Naive thymus-derived CD4-positive, alpha-beta T cell (primary cell): ENCODE results near the gene PSTPIP2. TPM values are rescaled to one million over a fixed set of nuclear protein-coding genes. Genes with fewer than 3 reads are reported as not detected.

Experiments
- ATAC-seq: fragments of 150-1000 bp; cut with Tn5 transposase; 2 replicates; pipeline ENCODE4 v1.10.0; 2021; ENCODE audit warnings: mild to moderate bottlenecking, moderate library complexity
- CTCF ChIA-PET: fragments of 350-600 bp; sonication (Branson Sonifier 250); formaldehyde crosslinking; loops from one replicate; lab custom pipeline; 2021; ENCODE audit warnings: antibody characterized with exemption; lab: Charles Lee
- POLR2A ChIA-PET: fragments of 350-600 bp; sonication (Branson Sonifier 250); formaldehyde crosslinking; loops from one replicate; lab custom pipeline; 2021; ENCODE audit warnings: antibody characterized with exemption, inconsistent platforms; lab: Charles Lee
- DNase-seq, 9 donors: peaks; one replicate each; pipeline versions ENCODE4 v3.0.0 to v3.0.0-alpha.2; 2020 to 2022; ENCODE audit warnings: mixed read lengths in 1 of 9
- H3K27ac ChIP-seq: one replicate; pipeline ENCODE4 v1.7.0; 2013; ENCODE audit warnings: mild to moderate bottlenecking, low read depth, low read length, moderate library complexity
- H3K27me3 ChIP-seq, 2 donors: one replicate each; pipeline ENCODE4 v1.7.0; 2013; ENCODE audit warnings: low read length in 2 of 2, mild to moderate bottlenecking in 2 of 2, moderate library complexity in 2 of 2; ENCODE audit not compliant: control insufficient read depth in 2 of 2, insufficient read depth in 2 of 2
- H3K36me3 ChIP-seq, 3 experiments: 1 replicate in 2 of 3; 2 replicates in 1 of 3; pipeline ENCODE4 v1.7.0; 2013; ENCODE audit warnings: low read length in 3 of 3, mild to moderate bottlenecking in 3 of 3, moderate library complexity in 1 of 3; ENCODE audit not compliant: insufficient read depth in 3 of 3, control insufficient read depth in 2 of 3
- H3K4me1 ChIP-seq, 2 donors: one replicate each; pipeline ENCODE4 v1.7.0; 2013; ENCODE audit warnings: low read length in 2 of 2, mild to moderate bottlenecking in 2 of 2, moderate library complexity in 1 of 2; ENCODE audit not compliant: control insufficient read depth in 2 of 2, insufficient read depth in 2 of 2
- H3K4me3 ChIP-seq: 2 replicates; pipeline ENCODE4 v1.7.0; 2013; ENCODE audit warnings: mild to moderate bottlenecking, low read length
- H3K9me3 ChIP-seq, 3 experiments: 1 replicate in 2 of 3; 2 replicates in 1 of 3; pipeline ENCODE4 v1.7.0; 2013; ENCODE audit warnings: low read length in 3 of 3; ENCODE audit not compliant: control insufficient read depth in 2 of 3
- H3K27ac Mint-ChIP-seq, 9 donors: one replicate each; pipeline ENCODE4 v1.8.0; 2020 to 2022; ENCODE audit warnings: mixed read lengths in 9 of 9, mild to moderate bottlenecking in 8 of 9, moderate library complexity in 5 of 9, inconsistent platforms in 2 of 9
- H3K27me3 Mint-ChIP-seq, 5 donors: one replicate each; pipeline ENCODE4 v1.8.0; 2021 to 2022; ENCODE audit warnings: mixed read lengths in 5 of 5, mild to moderate bottlenecking in 1 of 5
- H3K36me3 Mint-ChIP-seq, 5 donors: one replicate each; pipeline ENCODE4 v1.8.0; 2020 to 2022; ENCODE audit warnings: mixed read lengths in 5 of 5, mild to moderate bottlenecking in 3 of 5, inconsistent platforms in 1 of 5
- H3K4me1 Mint-ChIP-seq, 7 donors: one replicate each; pipeline ENCODE4 v1.8.0; 2020 to 2022; ENCODE audit warnings: mixed read lengths in 7 of 7, mild to moderate bottlenecking in 3 of 7, inconsistent platforms in 1 of 7
- H3K4me3 Mint-ChIP-seq, 10 donors: one replicate each; pipeline ENCODE4 v1.8.0; 2020 to 2022; ENCODE audit warnings: mild to moderate bottlenecking in 10 of 10, mixed read lengths in 10 of 10, moderate library complexity in 6 of 10, inconsistent platforms in 2 of 10
- H3K9me3 Mint-ChIP-seq, 11 donors: one replicate each; pipeline ENCODE4 v1.8.0; 2020 to 2022; ENCODE audit warnings: mixed read lengths in 11 of 11, mild to moderate bottlenecking in 4 of 11, inconsistent platforms in 1 of 11, moderate library complexity in 1 of 11
- intact Hi-C, 2 donors: fragments of 100-400 bp; cut with micrococcal nuclease; formaldehyde crosslinking; loops; one replicate each; pipeline ENCODE4 v1.15.1; 2023
- polyA plus RNA-seq, 2 donors: library from polyadenylated mRNA; unstranded; fragments of 300-500 nt; fragmentation: Illumina TruSeq; gene quantifications; one replicate each; pipeline ENCODE4 v1.2.3, GENCODE V29; 2021
- total RNA-seq, 6 experiments: library from RNA in 5 of 6; stranded (reverse) in 5 of 6; gene quantifications; 1 replicate in 5 of 6; 2 replicates in 1 of 6; pipeline ENCODE4 v1.2.3 and lab custom pipeline; 2021 to 2026

PSTPIP2 gene, protein sequence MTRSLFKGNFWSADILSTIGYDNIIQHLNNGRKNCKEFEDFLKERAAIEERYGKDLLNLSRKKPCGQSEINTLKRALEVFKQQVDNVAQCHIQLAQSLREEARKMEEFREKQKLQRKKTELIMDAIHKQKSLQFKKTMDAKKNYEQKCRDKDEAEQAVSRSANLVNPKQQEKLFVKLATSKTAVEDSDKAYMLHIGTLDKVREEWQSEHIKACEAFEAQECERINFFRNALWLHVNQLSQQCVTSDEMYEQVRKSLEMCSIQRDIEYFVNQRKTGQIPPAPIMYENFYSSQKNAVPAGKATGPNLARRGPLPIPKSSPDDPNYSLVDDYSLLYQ
- 10 to 100 TPM; 11.1 to 24.6 (median 15.2) TPM for total RNA-seq
- polyA plus RNA-seq: 10 to 100 TPM; 13.5 to 15.9 TPM
- 25.4 reads per million, percentile 56 among the genes with 10 or more reads in this experiment for total RNA-seq (lab: John Stamatoyannopoulos, UW)

DNA sequence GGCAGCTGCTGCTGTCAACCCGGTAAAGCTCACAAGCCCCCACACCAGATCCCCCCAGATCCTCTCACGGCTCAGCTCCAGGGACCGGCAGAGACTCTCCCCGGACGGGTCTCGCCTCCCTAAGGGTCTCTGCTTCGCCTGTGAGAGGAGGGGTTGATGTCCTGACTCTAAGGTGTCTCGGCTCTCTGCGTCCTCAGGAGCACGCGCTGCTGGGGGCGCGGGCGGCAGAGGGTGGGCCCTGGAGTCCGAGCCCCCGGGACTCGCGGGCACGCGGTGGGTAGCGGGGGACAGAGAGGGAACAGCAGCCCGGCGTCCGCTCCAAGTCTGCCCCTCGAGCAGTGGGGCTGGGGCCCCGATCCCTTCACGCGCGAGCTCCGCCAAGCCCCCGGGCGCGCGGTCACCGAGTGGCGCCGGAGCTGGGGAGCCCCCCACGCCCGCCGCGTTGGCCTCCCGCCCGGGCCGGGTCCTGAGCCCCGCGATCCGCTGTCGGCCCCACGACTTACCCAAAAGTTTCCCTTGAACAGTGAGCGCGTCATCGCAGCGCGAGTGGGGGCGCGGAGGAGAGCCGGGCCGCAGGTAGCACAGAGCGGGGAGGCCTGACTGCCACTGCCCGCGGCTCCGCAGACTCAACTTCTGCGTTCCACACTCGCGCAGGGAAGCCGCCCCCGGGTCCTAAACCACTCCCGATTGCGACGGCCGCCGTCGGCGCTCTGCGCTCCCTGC lies at the start of gene PSTPIP2:
TSS of gene PSTPIP2 (minus strand) at position 608 of the 723 bp plus-strand sequence. CDS start at position 536, 72 bp downstream.
- Mint-ChIP-seq H3K27ac (peak within 1 kb of the TSS; percentile 42 to 88 (median 75)), H3K27me3 (no peaks in the 10 kb centered on the region), H3K4me3 (peak within 1 kb of the TSS; percentile 71 to 90 (median 86)), H3K4me1 (peaks cover 23 to 48% (median 40%) of the 10 kb centered on the region in 7 donors), H3K9me3 (peaks cover 0 to 4% (median 0%) of the 10 kb centered on the region in 11 donors), H3K36me3 (peaks cover 0 to 4% (median 3%) of the 10 kb centered on the region in 5 donors)
- Histone ChIP-seq H3K4me1 (peaks cover 13 to 25% of the 10 kb centered on the region in 2 donors), H3K36me3 (peaks cover 0 to 4% (median 0%) of the 10 kb centered on the region in 3 experiments), H3K9me3 (no peaks in the 10 kb centered on the region), H3K4me3 (peak within 1 kb of the TSS; percentile 69), H3K27ac (peak within 1 kb of the TSS; percentile 73), H3K27me3 (no peaks in the 10 kb centered on the region)
- POLR2A ChIA-PET: interaction anchor here (0.7 to 2.5 kb wide), 5 partner anchors 16 to 406 kb away, joined by 3 to 13 read pairs (median 4); no protein-coding TSS in a partner anchor
- intact Hi-C loops: loop anchor here (1.0 to 2.0 kb wide), 3 partner anchors 33 to 191 kb away; partner anchors contain the start of gene HAUS1 (in 1 of the 2)
- CTCF ChIA-PET: interaction anchor here (0.8 to 2.7 kb wide), 8 partner anchors 8 to 413 kb away, joined by 3 to 17 read pairs (median 5); no protein-coding TSS in a partner anchor
- DNase-seq (peak; percentile 36 to 67 (median 64)), ATAC-seq (peak; percentile 86)

DNA sequence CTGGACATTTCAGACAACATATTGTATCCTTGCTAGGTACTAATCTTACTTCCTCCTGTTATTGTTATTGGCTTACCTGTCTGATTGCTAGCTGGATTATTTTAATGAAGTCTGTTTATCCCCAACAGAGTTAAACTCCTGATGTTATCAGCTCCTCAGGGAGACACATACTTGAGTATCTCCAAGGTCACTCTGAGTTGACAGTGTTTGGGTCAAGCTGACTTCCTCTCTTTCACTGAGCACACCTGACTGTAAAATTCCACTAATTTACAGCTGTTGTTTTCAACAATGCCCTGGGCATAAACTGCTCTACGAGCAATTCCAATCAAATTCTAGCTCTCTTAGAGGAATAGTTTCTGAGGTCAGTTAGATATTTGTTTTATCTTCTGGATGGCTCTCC lies 41.7 kb upstream of the PSTPIP2 start:
- no peak overlapping the region for H3K27ac Mint-ChIP-seq
- H3K36me3 Mint-ChIP-seq: peaks cover 6 to 42% (median 20%) of the 10 kb centered on the region in 5 donors
- H3K36me3 ChIP-seq: peaks cover 0 to 9% (median 0%) of the 10 kb centered on the region in 3 experiments
- no peak overlapping the region for H3K27ac ChIP-seq
- no peaks in the 10 kb centered on the region for H3K4me1 ChIP-seq
- intact Hi-C loops: no loop called here
- CTCF ChIA-PET: no interaction called here
- no peak overlapping the region for H3K4me3 ChIP-seq
- H3K4me1 Mint-ChIP-seq: peaks cover 0 to 21% (median 7%) of the 10 kb centered on the region in 7 donors
- H3K9me3 ChIP-seq: no peaks in the 10 kb centered on the region
- no peak for ATAC-seq
- no peak overlapping the region for H3K4me3 Mint-ChIP-seq
- H3K27me3 ChIP-seq: no peaks in the 10 kb centered on the region
- DNase-seq: no peak
- H3K27me3 Mint-ChIP-seq: no peaks in the 10 kb centered on the region
- POLR2A ChIA-PET: interaction anchor here (1.1 kb wide), 1 partner anchor 10 kb away, joined by 5 read pairs; no protein-coding TSS in a partner anchor
- H3K9me3 Mint-ChIP-seq: no peaks in the 10 kb centered on the region

DNA sequence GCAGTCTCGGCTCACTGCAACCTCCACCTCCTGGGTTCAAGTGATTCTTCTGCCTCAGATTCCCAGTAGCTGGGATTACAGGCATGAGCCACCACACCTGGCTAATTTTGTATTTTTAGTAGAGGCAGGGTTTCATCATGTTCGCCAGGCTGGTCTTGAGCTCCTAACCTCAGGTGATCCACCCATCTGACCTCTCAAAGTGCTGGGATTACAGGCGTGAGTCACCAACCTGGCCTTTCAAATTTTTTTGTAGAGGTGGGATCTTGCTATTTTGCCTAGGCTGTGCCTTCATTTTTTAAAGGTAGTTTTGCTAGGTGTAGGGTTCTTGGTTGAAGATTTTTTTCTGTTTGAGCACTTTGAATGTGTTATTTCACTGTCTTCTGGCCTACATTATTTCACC lies 38.3 kb upstream of the PSTPIP2 start:
- ChIA-PET CTCF (no interaction called here), POLR2A (interaction anchor here (1.0 kb wide), 1 partner anchor 13 kb away, joined by 3 read pairs; no protein-coding TSS in a partner anchor)
- Histone ChIP-seq H3K27me3 (no peaks in the 10 kb centered on the region), H3K9me3 (no peaks in the 10 kb centered on the region), H3K4me3 (no peak overlapping the region), H3K36me3 (peaks cover 0 to 9% (median 0%) of the 10 kb centered on the region in 3 experiments), H3K4me1 (no peaks in the 10 kb centered on the region), H3K27ac (no peak overlapping the region)
- intact Hi-C loops: no loop called here
- H3K9me3 Mint-ChIP-seq: no peaks in the 10 kb centered on the region
- no peak for DNase-seq
- H3K27me3 Mint-ChIP-seq: no peaks in the 10 kb centered on the region
- peak overlapping the region in 1 of 9 donors; percentile 32 for H3K27ac Mint-ChIP-seq
- H3K4me3 Mint-ChIP-seq: no peak overlapping the region
- ATAC-seq: no peak
- peaks cover 10 to 30% (median 17%) of the 10 kb centered on the region in 7 donors for H3K4me1 Mint-ChIP-seq
- peaks cover 6 to 30% (median 14%) of the 10 kb centered on the region in 5 donors for H3K36me3 Mint-ChIP-seq

DNA sequence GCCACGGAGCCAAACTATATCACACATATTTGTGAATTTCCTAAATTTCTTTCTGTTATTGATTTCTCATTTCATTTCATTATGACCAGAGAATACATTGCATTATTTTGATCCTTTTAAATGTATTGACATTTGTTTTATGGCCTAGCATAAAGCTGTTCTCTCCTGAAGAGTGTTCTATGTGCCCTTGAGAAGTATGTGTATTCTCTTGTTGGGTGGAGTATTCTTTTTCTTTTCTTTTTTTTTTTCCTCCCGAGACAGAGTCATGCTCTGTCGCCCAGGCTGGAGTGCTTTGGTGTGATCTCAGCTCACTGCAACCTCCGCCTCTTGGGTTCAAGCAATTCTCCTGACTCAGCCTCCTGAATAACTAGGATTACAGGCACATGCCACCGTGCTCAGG lies 37.3 kb upstream of the PSTPIP2 start:
- POLR2A ChIA-PET: no interaction called here
- peaks cover 6 to 24% (median 12%) of the 10 kb centered on the region in 5 donors for H3K36me3 Mint-ChIP-seq
- Histone ChIP-seq H3K27me3 (no peaks in the 10 kb centered on the region), H3K9me3 (no peaks in the 10 kb centered on the region), H3K4me1 (peaks cover 5% of the 10 kb centered on the region in 2 donors), H3K27ac (no peak overlapping the region), H3K36me3 (peaks cover 0 to 5% (median 0%) of the 10 kb centered on the region in 3 experiments), H3K4me3 (no peak overlapping the region)
- CTCF ChIA-PET: no interaction called here
- no peaks in the 10 kb centered on the region for H3K9me3 Mint-ChIP-seq
- intact Hi-C loops: loop anchor here in 1 of 2 donors (5.0 kb wide), 1 partner anchor 103 kb away; no protein-coding TSS in a partner anchor
- no peaks in the 10 kb centered on the region for H3K27me3 Mint-ChIP-seq
- H3K4me1 Mint-ChIP-seq: peaks cover 15 to 37% (median 24%) of the 10 kb centered on the region in 7 donors
- ATAC-seq: no peak
- DNase-seq: no peak
- H3K4me3 Mint-ChIP-seq: no peak overlapping the region
- peak overlapping the region in 2 of 9 donors; percentile 43 to 45 for H3K27ac Mint-ChIP-seq

DNA sequence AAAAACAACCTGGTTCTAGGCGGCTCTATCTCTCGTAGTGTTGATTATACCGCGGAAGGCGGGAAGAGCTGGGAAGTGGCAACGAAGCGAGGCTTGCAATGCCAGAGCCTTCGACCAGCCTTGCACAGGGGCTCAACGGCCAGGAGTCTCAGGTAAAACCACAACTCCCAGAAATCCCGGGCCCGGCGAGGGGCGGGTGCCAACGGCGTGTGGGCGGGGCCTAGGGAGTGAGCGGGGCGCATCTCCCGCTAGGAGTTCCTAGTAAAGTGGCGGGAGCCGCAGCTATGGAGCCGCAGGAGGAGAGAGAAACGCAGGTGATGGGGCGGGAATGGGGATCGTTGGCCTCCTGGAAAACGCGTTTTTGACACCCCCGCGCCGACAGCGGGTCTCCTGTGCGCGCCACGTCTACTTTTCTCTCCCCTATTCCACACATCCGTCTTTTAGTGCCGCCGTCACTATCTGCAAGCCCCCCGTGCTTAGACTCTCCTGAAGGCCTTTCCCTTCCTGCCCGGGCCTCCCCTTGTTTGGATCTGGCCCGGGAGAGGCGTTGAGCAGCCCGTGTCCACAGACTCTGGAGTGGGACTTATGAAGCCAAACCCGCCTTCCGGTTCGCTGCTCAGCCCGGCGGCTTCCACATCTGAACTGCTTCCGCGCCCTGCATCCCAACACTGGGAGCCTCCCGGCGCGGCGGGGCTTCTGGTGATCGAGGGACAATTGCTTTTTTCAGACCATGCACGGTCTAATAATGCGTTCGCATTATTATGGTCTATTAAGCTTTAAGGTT lies 32.3 kb upstream of the PSTPIP2 start, which contains the start of gene HAUS1:
TSS of gene HAUS1 (plus strand) at position 258 of the 784 bp plus-strand sequence. CDS start at position 285, 27 bp downstream.
- Mint-ChIP-seq H3K4me1 (peaks cover 11 to 37% (median 26%) of the 10 kb centered on the region in 7 donors), H3K27ac (peak within 1 kb of the TSS; percentile 73 to 97 (median 91)), H3K9me3 (no peaks in the 10 kb centered on the region), H3K36me3 (peaks cover 0 to 4% (median 0%) of the 10 kb centered on the region in 5 donors), H3K4me3 (peak within 1 kb of the TSS; percentile 93 to 99 (median 98)), H3K27me3 (no peaks in the 10 kb centered on the region)
- intact Hi-C loops: loop anchor here (1.0 to 2.0 kb wide), 6 partner anchors 32 to 813 kb away; partner anchors contain the start of genes EPG5 (in 2 of the 2), KATNAL2 (in 1 of the 2), PIAS2 (in 1 of the 2) and PSTPIP2 (in 1 of the 2)
- ChIA-PET CTCF (interaction anchor here (0.8 to 1.0 kb wide), 2 partner anchors 63 to 108 kb away, joined by 3 read pairs; no protein-coding TSS in a partner anchor), POLR2A (interaction anchor here (0.7 to 1.0 kb wide), 3 partner anchors 11 to 84 kb away, joined by 3 read pairs; no protein-coding TSS in a partner anchor)
- Histone ChIP-seq H3K27ac (peak within 1 kb of the TSS; percentile 80), H3K27me3 (no peaks in the 10 kb centered on the region), H3K9me3 (no peaks in the 10 kb centered on the region), H3K4me3 (peak within 1 kb of the TSS; percentile 89), H3K36me3 (peaks cover 0 to 6% (median 0%) of the 10 kb centered on the region in 3 experiments), H3K4me1 (peaks cover 5% of the 10 kb centered on the region in 2 donors)
- peak; percentile 62 to 87 (median 69) for DNase-seq
- peak; percentile 98 for ATAC-seq
